GM18861 (cell line): ENCODE measurements around the gene HS1BP3.

Source experiments
- ATAC-seq: cut with Tn5 transposase; IDR thresholded peaks from one replicate; pipeline ENCODE4 v1.9.1; 2021; ENCODE audit not compliant: unreplicated experiment

HS1BP3 gene

GRCh38 chr2:20620271-20620681 lies 30.6 kb downstream of the HS1BP3 start:
- no peak for ATAC-seq

- ATAC-seq, result no peak
Measured at GRCh38 chr2:20619624-20620024, 31.3 kb downstream of the HS1BP3 start.

- ATAC-seq, result no peak
Measured at GRCh38 chr2:20618886-20619521, 31.9 kb downstream of the HS1BP3 start.

GRCh38 chr2:20618468-20618885 lies 32.4 kb downstream of the HS1BP3 start:
- ATAC-seq, result no peak

GRCh38 chr2:20617892-20618467 lies 32.9 kb downstream of the HS1BP3 start:
- no peak for ATAC-seq

- no peak for ATAC-seq
Measured at GRCh38 chr2:20617081-20617575, 33.8 kb downstream of the HS1BP3 start.

- no peak for ATAC-seq
Measured at GRCh38 chr2:20616341-20616871, 34.5 kb downstream of the HS1BP3 start.

GRCh38 chr2:20615466-20616241 lies 35.2 kb downstream of the HS1BP3 start:
- ATAC-seq, result no peak

GRCh38 chr2:20615068-20615465 lies 35.8 kb downstream of the HS1BP3 start:
- no peak for ATAC-seq

GRCh38 chr2:20614201-20615067 lies 36.5 kb downstream of the HS1BP3 start:
- no peak for ATAC-seq

GRCh38 chr2:20612925-20613916 lies 37.7 kb downstream of the HS1BP3 start:
- no peak for ATAC-seq

GRCh38 chr2:20611844-20612356 lies 39.0 kb downstream of the HS1BP3 start:
- ATAC-seq, result no peak

- ATAC-seq, result no peak
Measured at GRCh38 chr2:20611077-20611843, 39.6 kb downstream of the HS1BP3 start.

- no peak for ATAC-seq
Measured at GRCh38 chr2:20609995-20610357, 40.9 kb downstream of the HS1BP3 start.

GRCh38 chr2:20609349-20609994 lies 41.4 kb downstream of the HS1BP3 start:
- ATAC-seq, result no peak

- ATAC-seq, result no peak
Measured at GRCh38 chr2:20608666-20609348, 42.1 kb downstream of the HS1BP3 start.

- no peak for ATAC-seq
Measured at GRCh38 chr2:20607446-20607845, 43.5 kb downstream of the HS1BP3 start.

- no peak for ATAC-seq
Measured at GRCh38 chr2:20606198-20606597, 44.7 kb downstream of the HS1BP3 start.
